ENCODE data around the gene PDLIM3. TPM values are rescaled to one million over a fixed set of nuclear protein-coding genes. Genes with fewer than 3 reads are reported as not detected.

PDLIM3 gene
- total and polyA plus RNA-seq, 2 experiments from 2014 or later = 8.5 to 18.0 TPM

GRCh38 chr4:185467991-185468390 is 67.3 kb downstream of the PDLIM3 start:
- no peak overlapping the region for H3K27ac ChIP-seq (ENCODE audit: low read depth)
- no peaks in the 10 kb centered on the region for H3K79me2 ChIP-seq (replicated peaks; ENCODE audit: insufficient read depth)
- H3K4me3 ChIP-seq = no peak overlapping the region
- TF ChIP-seq EZH2 (IDR thresholded peaks at IDR 0.05; ENCODE audit: low read depth, unreplicated experiment) (no peak), CREB1 (CRISPR knock-in tag; IDR thresholded peaks at IDR 0.05; ENCODE audit: low read depth) (no peak), EZH2phosphoT487 (IDR thresholded peaks at IDR 0.05; ENCODE audit: unreplicated experiment) (no peak), ZNF114 (CRISPR knock-in tag; IDR thresholded peaks at IDR 0.05) (no peak), ETS1 (IDR thresholded peaks at IDR 0.05) (no peak), POLR2AphosphoS5 (IDR thresholded peaks at IDR 0.05; ENCODE audit: low read depth) (no peak), NANOG (IDR thresholded peaks at IDR 0.05; ENCODE audit: borderline replicate concordance) (no peak), ZNF462 (CRISPR knock-in tag; IDR thresholded peaks at IDR 0.05) (no peak)
- H3K4me1 ChIP-seq (ENCODE audit: insufficient read depth) = peaks cover 15% of the 10 kb centered on the region
- Mint-ChIP-seq H3K27me3 (ENCODE audit: insufficient read depth, low read depth, poor library complexity) (peaks cover 13% of the 10 kb centered on the region), H3K4me3 (no peak overlapping the region), H3K36me3 (ENCODE audit: low read depth) (peaks cover 3% of the 10 kb centered on the region; the same call in 1 of the 3 replicates), H3K9me3 (peaks cover under 1% of the 10 kb centered on the region; the same call in 1 of the 3 replicates), H3K27ac (no peak overlapping the region), H3K4me1 (peaks cover 33% of the 10 kb centered on the region)
- H3K27me3 ChIP-seq (ENCODE audit: insufficient read depth) = peaks cover 21% of the 10 kb centered on the region
- H3F3A ChIP-seq (replicated peaks; ENCODE audit: low read depth) = no peaks in the 10 kb centered on the region
- no peaks in the 10 kb centered on the region for H4K20me1 ChIP-seq (replicated peaks; ENCODE audit: insufficient read depth)
- no peak overlapping the region for H2AFZ ChIP-seq
- no peak for DNase-seq (ENCODE audit: low spot score)
- no peaks in the 10 kb centered on the region for H3K36me3 ChIP-seq (ENCODE audit: insufficient read depth)
- H3K4me2 ChIP-seq = no peak overlapping the region
- no peak for ATAC-seq
- H3K9me2 ChIP-seq (ENCODE audit: insufficient read depth) = no peaks in the 10 kb centered on the region

Measured in GM23338 (cell line).